GM18867 (cell line): ENCODE measurements around the gene SLC47A1.

Experiments used
- ATAC-seq: cut with Tn5 transposase; IDR thresholded peaks from one replicate; pipeline ENCODE4 v1.9.1; 2021; ENCODE audit warnings: mild to moderate bottlenecking, moderate library complexity; ENCODE audit not compliant: unreplicated experiment

Gene SLC47A1

GRCh38 chr17:19592316-19592715 lies 58.7 kb downstream of the SLC47A1 start:
- ATAC-seq = no peak

DNA sequence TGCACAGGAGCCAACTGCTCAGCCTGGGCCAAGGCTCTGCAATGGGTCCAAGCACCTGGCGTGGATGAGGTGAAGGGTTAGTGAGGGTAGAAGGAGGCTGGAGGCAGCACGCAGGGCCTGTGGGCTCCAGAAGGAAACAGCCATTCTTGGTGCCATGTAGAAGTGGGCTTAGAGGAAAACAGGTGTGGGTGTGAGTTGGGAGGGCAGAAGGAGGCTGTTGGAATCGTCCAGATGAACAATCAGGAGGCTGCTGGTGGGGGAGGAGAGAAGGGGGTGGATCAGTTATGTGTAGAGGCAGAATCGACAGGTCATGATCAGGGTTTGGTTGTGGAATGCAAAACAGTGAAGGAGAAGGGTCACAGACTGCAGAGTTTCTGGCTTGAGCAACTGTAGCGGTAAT lies 63.2 kb downstream of the SLC47A1 start:
- ATAC-seq = no peak

DNA sequence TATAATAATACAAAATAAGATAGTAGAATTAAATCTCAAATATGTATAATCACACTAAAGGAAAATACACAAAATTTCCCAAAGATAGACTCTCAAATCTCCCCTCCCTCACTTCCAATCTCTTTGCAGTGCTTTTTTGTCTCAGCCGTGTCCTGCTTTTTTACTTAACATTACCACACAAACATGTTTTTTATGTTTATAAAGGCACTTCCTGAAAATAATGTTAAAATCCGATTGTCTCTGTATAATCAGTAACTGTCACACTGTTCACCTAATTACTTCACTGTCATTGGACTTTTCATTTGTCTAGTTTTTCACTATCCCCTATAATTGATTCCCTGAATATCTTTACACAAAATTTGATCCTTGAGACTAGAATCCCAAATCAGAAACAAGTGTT lies 76.7 kb downstream of the SLC47A1 start:
- ATAC-seq = no peak

- ATAC-seq = no peak
Measured at GRCh38 chr17:19610879-19611278, 77.2 kb downstream of the SLC47A1 start.

- ATAC-seq = no peak
Measured at GRCh38 chr17:19613979-19614378, 80.3 kb downstream of the SLC47A1 start.

DNA sequence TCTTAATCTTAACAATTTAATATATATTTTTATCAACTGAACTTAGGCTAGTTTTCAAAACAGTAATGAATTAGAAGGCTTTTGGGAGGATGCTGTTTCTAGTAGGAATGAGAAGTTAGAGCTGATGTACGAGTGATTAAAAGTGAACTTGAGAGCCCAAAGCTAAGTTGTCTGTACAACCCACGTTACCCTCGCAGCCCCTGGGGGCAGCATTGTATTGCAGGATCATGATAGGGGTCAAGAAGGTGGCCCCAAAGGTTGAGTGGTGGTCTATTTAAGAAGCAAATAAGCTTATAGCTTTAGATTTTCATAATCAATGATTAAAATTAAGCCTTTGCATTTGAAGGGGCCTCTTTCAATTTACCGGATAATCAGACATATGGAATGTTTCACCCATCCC lies 81.2 kb downstream of the SLC47A1 start:
- no peak for ATAC-seq

DNA sequence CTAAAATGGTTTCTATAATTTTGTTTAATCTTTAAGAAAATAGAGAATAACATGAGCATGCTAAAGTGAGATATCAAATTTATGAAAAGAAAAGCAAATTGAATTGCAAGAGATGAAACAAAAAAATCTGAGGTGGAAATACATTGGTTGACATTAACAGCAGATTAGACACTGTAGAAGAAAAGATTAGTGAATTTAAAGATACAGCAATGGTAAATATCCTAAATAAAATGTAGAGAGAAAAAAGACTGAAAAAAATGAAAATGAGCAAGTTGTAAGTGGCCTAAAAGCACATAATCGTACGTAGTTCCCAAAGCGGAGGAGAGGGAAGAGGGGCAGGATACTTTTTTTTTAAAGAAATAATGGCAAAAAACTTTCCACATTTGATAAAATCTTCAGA lies 84.4 kb downstream of the SLC47A1 start:
- ATAC-seq = no peak

DNA sequence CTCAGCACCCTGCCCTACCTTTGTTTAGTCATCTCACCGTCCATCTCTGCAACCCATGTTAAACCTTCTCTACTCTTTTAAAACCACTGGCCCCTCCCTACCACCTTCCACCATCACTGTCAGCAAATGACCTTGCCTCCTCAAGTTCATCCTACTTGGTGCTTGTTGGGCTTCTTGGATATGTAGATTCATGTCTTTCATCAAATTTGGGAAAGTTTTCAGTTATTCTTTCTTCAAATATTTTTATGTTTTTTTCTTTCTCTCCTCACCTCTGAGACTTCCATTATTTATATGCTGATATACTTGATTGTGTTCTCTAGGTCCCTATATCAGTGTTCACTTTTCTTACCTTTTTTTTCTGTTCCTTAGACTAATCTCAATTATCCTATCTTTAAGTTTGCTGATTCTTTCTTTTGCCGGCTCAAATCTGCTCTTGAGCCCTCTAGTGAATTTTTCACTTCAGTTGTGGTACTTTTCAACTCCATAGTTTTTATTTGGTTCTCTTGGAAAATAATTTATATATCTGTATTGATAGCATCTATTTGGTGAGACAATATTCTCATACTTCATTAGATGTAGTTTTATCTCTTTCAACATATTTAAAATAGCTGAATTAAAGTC lies 86.2 kb downstream of the SLC47A1 start:
- ATAC-seq = no peak

DNA sequence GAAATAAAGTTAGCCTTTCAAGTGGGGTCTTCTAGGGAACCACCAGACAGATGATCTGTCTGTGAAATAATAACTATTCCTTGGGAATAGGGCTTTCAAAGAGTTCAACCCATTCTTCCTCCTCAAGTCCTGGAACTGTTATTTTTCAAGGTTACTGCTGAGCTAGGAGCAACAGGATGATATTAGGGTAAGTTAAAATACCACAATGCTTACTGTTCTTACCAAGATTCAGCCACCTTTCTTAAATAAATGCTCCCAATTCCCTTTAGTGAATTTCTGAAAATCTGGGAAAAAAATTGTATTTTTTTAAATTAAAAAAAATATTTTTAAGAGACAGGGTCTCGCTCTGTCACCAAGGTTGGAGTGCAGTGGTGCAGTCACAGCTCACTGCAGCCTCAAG lies 88.0 kb downstream of the SLC47A1 start:
- no peak for ATAC-seq

GRCh38 chr17:19626079-19626478 lies 92.4 kb downstream of the SLC47A1 start:
- ATAC-seq = no peak
